Activated CD4-positive, CD25-positive, alpha-beta regulatory T cell treated with anti-CD3 and anti-CD28 coated beads, Interleukin-2, amount 50 U/mL, for 72 hours (primary cell): ENCODE data around the gene PPP2R3A.
A peak's percentile ranks its signal among the peaks of the same experiment; 100 is the strongest.
"Not testable (repeated sequence)": the region's sequence is repeated elsewhere in the genome, so short reads cannot be mapped to it uniquely, and the experiment has no call there.

ENCODE experiments used
- DNase-seq: peaks from one replicate; pipeline ENCODE4 v3.0.0; 2021

PPP2R3A gene

DNA sequence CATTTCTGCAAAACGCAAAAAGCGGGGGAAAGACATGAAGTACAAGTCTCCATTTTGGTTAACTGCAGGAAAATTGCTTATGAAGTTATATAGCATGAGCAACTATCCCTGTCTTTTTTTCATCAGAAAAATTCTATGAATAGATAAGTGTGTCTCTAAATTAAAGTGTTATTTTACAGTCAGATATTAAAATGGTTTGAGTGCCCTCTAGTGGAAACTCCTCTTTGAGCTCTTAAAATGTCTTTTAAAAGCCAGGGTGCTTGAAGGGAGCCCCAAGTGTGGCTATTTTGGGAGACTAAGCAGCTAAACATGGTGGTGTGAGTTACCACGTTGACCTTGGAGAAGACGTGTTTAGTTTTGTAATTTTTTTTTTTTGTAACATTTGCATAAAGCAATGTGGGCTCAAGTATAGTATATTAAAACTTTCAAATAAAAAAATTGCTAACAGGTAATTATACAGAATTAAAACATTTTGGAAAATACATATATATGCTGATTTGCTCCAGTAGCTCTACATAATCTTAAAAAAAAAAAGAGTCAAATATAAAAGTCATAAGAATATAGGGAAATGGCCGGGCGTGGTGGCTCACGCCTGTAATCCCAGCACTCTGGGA, 77.2 kb downstream of the PPP2R3A start:
- no peak for DNase-seq

DNA sequence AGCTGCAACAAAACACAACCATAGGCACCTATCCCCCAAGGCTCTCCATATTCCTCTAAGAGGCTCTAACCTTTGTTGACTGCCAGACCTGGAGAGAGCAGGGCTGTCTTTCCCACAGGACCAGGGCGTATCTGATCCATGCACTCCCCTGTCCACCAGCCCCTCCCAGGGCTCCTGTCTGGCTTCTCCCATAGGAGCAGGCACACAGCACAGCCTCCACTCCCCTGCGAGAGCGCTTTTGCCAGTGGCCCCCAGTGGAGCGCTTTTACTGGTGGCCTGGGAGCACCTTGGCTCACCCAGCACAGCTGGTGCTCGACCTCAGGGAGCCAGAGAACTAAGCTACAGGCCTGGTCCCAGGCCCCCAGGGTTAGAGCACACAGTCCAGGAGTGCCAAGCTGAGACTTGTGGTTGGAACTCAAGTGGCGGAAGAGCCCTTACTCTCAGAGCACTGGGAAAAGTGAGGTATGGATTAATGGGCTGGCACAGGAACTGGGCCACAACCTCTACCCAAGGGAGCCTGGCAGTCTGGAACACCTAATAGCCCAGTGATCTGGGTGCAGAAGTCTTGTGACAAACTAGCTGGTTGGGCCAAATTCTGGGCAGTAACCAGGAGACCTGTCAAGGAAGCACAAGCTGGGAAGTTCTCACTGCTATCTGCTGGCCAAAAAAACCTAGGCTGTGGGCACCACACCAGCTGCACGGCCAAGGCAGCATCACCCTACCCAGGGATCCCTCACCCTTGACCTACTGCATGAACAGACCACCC, 79.6 kb downstream of the PPP2R3A start:
- DNase-seq, result no peak

DNA sequence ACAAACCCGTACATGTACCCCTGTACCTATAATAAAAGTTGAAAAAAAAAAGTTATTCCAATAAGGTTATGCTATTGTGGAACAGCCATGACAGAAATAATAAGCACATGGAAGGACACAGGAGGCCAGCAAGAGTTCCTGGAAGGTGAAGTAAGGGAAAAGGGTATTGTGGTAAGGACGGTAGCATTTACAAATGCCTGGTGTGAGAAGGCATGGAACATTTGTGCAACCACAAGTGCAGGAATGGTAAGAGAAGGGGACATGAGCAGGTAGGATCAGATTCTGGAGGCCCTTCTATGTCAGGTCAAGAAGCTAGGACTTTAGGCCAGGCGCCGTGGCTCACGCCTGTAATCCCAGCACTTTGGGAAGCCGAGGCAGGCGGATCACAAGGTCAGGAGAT, 82.5 kb downstream of the PPP2R3A start:
- DNase-seq, result no peak

DNA sequence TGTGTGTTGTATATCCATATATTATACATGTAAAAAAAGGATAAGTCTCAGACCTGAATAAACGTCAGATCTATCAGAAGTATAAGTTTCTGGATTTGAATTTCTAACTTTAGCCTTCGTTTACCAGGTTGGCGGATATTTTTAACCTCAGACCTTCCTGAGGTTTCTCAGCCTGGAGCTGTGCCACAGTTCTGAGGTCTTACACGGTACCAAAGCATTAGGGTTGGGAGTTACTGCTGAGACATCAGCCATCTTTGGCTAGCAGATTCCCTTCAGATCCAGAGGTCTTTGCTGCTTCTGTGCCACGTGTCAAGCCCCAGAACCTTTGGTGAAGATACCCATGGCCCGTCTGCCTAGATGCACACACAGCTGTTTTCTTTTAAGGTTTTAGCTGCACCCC, 84.7 kb downstream of the PPP2R3A start:
- no peak for DNase-seq

DNA sequence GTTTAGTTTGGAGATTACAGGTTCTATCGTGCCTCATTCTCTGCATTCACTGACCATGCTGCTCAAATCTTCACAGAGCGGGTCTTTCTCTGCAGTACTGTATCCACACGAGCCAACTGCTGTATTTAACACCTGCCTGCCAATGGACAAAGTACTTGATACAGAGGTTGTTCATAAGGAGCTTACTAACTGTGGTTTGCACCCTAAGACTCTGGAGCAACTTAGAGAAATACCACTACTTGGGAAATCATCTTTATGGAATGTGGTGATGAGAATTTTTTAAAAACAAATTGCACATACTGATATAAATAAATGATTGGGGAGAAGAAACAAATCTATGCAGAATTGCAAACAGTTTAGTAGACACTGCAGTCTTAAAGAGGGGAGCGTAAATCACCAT, 90.0 kb downstream of the PPP2R3A start:
- no peak for DNase-seq

DNA sequence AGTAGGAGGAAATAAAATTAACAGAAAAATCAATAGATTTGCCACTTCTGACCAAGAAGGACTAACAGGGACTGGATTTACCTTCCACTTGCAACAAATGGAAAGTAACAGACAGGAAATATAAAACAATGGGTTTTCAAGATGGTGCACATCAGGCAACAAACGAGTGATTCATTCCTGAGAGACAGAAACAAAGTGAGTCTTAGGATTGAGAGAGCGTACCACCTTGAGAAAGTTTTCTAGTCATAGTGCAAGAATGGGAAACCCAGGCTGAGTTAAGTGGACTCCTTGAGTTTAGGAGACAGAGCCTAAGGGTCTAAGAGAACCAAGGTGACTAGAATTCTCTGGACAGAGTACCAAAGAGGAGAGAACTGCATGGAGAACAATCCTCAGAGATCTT, 101.7 kb downstream of the PPP2R3A start:
- DNase-seq, result no peak

DNA sequence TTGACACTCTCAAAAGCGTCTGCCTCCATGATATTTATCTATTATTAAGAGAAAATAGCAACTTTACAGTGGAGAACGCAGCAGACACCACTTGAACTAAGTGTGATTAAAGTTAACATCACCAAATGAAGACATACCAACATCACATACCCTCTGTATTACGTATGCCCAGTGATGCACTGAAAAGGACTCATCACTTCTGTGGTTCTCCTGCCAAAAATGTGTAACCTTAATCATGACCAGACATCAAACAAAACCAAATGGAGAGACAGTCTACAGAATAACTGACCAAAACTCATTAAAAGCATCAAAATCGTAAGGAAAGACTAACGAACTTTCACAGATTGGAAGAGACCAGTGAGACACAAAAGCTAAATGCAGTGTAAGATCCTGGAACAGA, 103.2 kb downstream of the PPP2R3A start:
- DNase-seq, result no peak

DNA sequence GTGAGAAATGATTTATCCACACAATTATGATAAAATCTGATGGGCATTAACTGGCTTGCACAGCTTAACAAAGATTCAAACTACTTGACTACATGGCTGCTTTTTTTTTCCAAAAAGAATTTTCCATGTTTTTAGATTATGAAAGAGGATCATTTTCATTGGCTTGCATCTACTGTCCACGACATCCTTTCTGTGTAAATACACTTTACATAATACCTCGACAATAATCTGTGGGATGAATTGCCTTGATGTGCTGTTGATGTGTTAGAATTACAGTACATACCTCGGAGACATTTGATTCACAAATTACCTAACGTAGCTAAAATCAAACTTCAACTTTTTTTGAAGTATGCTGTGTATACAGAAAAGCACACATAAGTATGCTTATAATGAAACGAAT, 104.4 kb downstream of the PPP2R3A start:
- no peak for DNase-seq

DNA sequence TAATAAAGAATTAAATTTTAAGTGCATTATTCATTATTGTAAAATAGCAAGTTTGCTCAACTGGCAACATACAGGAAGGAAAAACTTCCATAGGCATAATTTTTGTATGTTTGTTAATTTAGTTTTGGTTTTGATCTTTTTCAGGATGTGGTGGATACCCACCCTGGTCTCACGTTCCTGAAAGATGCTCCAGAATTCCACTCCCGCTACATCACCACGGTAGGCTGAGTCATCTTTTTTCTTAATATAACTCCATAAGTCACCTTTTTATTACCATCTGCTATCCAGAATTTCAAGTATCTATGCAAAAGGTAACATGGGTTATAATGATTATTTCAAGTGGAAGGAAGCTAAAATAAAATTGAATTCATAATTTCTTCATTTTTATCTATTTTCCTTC, 104.8 kb downstream of the PPP2R3A start:
- no peak for DNase-seq

DNA sequence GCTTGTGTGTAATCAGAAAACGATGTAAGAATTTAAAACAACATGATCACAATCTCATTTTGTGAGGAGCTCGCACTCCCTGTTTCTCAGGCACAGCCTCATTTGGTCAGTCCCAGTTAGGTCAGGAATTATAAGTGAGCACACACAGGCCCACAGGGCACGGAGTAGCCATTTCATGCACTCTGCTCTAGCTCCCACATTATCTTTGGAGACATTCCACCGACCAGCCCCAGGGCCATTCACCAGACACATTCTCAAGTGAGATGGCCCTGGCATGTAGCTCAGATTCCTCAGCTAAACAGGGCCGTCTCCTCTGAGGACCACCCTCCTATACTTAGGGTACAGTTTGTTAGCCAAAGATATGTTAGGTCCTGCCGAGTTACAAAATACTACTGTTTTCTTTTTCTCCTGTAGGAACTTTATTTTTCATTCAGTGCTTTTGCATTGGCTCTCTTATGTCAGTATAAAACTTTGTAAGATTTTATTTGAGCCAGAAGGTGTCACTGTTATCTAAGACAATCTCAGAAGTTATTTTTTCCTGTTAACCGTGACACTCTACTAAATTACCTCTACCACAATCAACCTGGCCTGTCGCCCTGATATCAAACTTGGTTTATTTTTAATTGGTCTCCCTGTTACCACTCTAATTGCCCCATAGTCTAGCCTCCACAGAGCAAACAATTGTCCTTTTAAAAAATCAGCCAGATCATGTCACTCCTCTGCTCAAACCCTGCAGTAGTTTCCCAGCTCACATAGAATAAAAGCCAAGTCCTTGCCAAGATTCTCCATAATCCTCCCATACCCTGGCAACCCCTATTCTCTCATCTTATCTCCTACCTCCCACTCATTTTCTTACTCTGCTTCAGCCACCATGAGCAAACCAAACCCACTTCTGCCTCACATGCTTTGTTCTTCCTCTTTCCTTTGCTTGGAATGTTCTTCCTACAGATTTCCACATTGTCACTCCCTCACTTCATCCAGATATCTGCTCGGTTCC, 105.7 kb downstream of the PPP2R3A start:
- no peak for DNase-seq

DNA sequence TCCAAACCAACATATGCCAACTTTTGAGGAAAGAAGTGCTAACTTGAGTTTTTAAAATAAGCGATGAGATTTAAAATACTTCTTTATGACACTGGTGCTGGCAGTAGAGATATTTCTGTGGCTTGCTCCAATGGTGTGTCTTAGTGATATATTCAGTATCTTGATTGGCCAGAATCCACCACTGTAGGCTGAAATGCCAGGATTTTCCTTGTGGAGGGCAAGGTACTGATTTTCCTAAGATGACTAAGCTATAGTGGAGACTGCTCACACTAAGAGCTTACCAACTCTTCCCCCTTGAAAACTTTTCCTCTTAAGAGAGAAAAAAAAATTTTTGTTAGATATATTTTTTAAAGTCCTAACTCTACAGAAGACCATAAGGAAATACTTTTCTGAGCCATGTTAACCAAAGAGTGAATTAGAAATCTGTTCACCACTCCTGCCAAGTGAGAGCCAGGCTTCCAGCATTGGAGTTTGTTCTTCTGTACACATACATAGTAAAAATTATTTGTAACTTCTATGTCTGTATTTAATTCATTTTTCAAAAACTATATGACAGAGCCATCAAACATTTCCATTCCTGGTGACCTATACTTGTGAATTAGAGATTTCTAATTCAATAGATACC, 109.1 kb downstream of the PPP2R3A start:
- DNase-seq, result no peak

DNA sequence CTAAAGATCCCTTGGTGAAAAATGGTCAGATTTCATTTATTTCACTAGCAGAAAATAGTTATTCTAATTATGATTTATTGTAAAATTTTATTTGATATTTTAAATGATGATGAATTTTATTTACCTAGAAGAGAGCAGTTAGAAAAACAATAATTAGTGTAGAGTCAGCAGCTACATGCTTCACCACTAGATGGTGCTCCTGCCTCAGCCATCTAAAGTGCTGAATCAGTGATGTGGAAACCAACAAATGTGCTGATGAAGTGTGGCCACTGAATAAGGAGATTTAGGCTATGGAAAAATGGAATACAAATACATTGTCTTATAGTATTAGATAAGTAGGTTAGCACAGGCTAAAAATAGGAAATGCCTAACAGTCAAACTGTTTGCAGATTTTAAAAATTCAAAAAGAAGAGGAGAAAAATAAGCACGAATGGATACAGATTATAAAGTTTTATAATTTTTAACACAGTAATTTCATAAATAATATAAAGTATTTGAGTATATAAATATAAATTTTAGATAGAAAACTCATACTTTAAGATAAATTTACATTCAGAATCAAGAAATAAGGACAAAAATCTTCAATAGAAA, 109.8 kb downstream of the PPP2R3A start:
- DNase-seq, result peak; percentile 66

DNA sequence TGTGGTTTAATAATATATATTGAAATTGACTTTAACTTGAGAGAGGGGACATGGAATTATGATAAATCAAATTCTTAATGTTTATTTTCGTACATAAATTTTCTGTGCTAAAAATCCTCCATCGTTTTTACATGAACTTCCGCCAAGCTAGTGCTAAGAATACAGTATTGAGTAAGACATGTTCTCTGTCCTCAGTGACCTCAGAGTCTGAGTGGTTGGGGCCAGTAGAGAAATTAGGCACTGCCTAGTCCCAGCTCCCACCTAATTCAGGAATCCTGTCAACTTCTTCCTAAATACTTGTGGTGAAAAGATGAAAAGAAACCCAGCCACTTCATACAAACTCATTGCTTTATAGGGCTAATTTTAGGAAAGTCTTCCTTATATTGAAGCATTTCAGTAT, 110.3 kb downstream of the PPP2R3A start:
- no peak for DNase-seq

DNA sequence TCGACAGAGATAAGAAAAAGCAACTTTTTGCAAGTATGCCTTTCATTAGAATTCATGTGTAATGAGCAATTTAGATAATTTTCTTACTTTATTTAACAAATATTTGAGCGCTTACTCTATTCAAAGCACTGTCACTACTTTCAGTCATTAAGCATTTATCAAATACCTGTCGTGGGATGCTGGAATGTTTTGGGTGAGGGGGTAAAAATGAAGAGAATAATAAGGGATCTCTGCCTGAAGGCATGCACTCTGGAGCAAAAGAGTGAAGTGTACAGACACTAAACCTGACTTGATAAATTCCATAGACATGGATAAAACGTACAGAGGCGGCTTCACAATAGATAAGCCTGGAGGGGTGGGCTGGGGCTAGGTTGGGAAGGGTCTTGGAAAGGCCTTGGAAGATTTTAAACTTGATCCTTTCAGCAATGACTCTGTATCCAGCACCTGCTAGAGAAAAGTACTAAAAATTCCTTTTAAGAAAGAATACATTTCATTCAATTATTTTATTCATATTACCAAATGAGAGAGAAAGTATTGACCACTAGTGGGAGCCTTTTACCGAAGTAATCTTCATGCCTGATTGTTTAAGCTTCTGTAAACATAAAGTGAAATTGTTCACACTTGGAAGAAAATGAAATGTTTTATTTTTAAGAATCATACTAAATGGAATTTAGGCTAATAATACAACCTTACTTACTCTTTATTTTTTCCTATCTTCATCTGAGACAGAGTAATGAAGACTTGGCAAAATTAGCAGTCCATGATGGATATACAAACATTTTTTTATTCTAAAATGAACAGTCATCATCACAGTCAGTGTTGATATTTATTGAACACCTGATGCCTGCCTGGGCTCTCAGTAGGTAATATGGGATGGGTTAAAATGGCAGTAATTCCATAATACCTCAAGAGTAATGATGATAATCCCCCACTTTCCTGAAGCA, 113.2 kb downstream of the PPP2R3A start:
- DNase-seq, result no peak

DNA sequence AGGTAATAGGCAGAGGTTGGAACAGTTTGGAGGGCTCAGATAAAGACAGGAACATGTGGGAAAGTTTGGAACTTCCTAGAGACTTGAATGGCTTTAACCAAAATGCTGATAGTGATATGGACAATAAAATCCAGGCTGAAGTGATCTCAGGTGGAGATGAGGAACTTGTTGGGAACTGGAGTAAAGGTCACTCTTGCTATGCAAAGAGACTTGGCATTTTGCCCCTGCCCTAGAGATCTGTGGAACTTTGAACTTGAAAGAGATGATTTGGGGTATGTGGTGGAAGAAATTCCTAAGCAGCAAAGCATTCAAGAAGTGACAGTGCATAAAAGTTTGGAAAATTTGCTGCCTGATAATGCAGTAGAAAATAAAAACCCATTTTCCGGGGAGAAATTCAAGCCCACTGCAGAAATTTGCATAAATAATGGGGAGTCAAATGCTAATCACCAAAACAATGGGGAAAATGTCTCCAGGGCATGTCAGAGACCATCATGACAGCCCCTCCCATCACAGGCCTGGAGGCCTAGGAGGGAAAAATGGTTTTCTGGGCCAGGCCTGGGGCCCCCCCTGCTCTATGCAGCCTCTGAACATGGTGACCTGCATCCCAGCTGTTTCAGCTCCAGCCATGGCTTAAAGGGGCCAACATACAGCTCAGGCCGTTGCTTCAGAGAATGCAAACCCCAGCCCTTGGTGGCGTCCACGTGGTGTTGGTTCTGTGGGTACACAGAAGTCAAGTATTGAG, 118.3 kb downstream of the PPP2R3A start:
- DNase-seq, result not testable (repeated sequence)

DNA sequence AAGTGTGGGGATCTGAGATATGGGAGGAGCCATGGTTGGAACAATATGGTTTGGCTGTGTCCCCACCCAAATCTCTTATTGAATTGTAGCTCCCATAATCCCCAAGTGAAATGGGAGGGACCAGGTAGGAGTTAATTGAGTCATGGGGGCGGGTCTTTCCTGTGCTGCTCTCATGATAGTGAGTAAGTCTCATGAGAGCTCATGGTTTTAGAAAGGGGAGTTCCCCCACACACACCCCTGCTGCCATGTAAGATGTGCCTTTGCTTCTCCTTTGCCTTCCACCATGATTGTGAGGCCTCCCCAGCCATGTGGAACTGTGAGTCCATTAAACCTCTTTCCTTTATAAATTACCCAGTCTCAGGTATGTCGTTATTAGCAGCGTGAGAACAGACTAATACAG, 119.5 kb downstream of the PPP2R3A start:
- DNase-seq, result not testable (repeated sequence)

DNA sequence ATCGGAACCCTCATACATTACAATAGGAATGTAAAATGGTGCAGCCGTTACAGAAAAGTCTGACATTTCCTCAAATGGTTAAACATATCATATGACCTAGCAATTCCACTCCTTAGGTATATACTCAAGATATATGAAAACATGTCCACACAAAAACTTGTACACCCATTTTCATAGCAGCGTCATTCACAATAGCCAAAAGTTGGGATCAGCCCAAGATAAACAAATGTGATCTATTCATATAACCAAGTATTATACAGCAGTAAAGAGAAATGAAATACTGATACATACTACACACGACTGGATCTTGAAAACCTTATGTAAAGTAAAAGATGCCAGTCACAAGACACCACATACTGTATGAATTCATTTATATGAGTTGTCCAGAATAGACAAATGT, 128.2 kb downstream of the PPP2R3A start:
- DNase-seq, result no peak

DNA sequence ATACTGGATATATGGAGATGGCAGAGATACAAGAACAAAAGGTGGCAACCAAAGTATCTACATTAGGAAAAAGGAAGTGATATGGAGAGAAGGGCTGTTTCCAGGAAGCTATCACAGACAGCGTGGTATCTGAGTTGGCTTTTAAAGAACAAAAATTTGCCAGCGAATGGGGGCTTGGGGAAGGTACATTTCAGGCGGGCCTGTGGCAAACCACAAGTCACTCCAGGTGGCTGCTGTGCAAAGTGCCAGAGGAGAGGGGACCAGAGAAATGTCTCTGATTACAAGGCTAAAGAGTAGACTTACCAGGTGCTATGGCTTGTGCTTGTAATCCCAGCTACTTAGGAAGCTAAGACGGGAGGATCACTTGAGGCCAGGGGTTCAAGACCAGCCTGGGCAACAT, 139.5 kb downstream of the PPP2R3A start:
- no peak for DNase-seq

DNA sequence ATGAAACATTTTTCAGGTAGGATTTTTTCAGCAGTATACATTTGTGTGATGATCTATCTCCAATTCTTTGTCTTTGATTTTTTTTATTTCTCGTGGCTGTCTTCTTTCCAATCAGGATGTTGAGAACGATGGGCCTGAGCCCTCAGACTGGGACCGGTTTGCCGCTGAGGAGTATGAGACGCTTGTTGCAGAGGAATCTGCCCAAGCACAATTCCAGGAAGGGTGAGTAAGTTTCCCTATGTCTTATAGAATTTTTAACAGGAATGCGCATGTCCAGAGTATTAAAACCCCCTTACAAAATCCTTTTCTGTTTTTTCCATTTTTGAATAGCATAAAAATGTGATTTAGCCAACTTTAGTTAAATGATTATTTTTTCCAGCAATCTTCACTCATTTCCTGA, 140.6 kb downstream of the PPP2R3A start:
- no peak for DNase-seq

DNA sequence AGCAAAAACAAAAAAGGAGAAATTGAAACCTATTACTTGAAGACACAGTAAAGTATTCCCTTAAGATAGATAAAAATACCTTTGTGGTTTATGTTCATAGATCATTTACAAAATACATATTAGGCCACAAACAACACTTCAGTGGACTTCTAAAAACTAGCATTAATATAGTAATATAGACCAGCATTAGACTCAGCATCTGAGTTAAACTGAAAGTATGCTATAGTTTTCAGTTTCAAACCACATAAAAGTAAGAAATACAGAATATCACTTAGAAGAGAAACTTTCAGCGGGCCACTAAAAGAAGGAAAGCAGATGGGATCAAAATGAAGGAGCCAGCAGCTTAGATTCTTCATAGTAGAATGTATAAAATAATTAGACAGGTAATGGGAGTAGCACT, 144.0 kb downstream of the PPP2R3A start:
- DNase-seq, result no peak

DNA sequence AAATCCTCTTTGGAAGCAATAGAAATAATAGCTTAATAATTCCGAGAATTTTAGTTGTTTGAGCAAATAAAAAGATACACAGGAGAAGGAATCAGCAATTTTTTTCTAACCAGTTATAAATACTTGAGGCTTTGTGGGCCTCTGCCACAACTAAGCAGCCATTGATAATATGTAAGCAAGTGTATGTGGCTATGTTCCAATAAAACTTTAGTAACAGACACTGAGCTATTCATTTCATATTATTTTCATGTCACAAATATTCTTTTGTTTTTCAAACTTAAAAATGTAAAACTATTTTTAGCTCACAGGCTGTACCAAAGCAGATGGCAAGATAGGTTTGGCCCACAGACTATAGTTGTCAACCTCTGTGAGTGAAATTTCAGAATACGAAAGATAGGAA, 145.0 kb downstream of the PPP2R3A start:
- no peak for DNase-seq
